Right lung (tissue), 5 donors: ENCODE results near the gene TBX4. TPM values are rescaled to one million over a fixed set of nuclear protein-coding genes. Genes with fewer than 3 reads are reported as not detected.
"Not testable (repeated sequence)": the region's sequence is repeated elsewhere in the genome, so short reads cannot be mapped to it uniquely, and the experiment has no call there.

Experiments used
- DNase-seq, 2 donors: peaks; one replicate each; pipeline ENCODE4 v3.0.0-alpha.2; 2013
- polyA plus RNA-seq, 5 donors: library from polyadenylated mRNA; unstranded; fragments of 120-200 nt; gene quantifications; one replicate each; pipeline versions ENCODE4 v1.2.1 to v1.2.3, GENCODE V29; 2013; ENCODE audit warnings: inconsistent platforms in 1 of 5, low replicate concordance in 1 of 5; ENCODE audit not compliant: insufficient read length in 5 of 5, insufficient read depth in 1 of 5

TBX4 gene
- polyA plus RNA-seq, 5 donors = 152 to 204 (median 165) TPM

DNA sequence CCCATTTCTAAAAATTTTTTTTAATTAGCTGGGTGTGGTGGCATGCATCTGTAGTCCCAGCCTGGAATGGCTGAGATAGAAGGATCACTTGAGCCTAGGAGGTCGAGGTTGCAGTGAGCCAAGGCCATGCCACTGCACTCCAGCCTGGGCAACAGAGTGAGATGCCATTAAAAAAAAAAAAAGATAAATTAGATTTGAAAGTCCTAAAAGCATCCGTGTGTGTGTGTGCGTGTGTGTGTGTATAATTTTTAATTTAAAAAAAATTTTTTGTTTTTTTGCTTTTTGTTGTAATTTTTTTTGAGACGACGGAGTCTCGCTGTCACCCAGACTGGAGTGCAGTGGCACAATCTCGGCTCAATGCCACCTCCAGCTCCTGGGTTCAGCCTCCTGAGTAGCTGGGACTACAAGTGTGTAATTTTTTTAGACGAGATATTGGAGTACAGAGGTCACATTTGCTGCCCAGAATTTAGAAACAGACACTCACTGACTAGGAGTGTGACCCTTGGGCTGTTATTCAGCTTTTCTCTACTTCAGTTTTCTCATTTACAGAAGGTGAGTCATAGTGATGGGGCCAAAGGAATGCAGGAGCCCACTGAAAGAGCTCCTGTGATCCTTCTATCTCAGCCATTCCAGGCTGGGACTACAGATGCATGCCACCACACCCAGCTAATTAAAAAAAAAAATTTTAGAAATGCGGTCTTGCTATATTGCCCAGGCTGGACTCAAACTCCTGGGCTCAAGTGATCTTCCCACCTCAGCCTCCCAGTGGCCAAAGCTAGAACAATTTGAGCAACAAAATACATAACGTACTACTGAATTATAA lies 25.5 kb upstream of the TBX4 start:
- DNase-seq = no peak

DNA sequence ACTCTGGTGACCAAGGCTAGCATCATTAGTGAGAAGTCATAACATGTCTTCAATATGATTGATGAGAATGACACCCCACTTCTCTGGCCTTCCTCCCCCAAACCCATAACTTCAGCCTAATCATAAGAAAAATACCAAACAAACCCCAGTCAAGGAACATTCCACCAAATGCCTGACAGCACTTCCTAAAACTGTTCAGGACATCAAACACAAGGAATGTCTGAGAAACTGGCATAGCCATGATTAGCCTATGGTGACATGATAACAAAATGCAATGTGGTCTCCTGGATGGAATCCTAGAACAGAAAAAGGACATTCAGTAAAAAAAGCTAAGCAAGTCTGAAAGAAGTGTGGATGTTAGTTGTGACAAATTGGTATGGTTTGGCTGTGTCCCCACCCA lies 24.7 kb upstream of the TBX4 start:
- DNase-seq = no peak

DNA sequence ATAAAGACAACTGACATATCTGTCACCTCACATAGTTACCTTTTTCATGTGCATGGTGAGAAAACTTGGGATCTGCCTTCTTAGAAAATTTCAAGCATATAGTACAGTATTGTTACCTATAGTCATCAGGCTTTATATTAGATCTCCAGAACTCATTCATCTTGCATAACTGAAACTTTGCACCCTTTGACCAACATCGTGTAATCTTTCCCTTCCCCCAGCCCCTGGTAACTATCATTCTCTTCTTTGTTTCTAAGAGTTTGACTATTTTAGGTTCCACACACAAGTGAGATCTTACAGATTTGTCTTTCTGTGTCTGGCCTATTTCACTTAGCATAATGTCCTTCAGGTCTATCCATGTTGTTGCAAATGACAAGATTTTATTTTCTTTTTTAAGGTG lies 22.9 kb upstream of the TBX4 start:
- DNase-seq = no peak

DNA sequence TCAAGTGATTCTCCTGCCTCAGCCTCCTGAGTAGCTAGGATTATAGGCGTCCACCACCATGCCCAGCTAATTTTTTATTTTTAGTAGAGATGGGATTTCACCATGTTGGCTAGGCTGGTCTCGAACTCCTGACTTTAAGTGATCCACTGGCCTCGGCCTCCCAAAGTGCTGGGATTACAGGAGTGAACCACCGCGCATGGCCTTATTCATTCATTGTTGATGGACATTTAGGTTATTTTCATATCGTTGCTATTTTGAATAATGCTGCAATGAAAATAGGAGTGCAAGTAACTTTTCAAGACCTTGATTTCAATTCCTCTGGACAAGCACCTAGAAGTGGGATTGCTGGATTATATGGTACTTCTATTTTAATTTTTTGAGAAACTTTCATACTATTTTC lies 22.4 kb upstream of the TBX4 start:
- not testable (repeated sequence) for DNase-seq

DNA sequence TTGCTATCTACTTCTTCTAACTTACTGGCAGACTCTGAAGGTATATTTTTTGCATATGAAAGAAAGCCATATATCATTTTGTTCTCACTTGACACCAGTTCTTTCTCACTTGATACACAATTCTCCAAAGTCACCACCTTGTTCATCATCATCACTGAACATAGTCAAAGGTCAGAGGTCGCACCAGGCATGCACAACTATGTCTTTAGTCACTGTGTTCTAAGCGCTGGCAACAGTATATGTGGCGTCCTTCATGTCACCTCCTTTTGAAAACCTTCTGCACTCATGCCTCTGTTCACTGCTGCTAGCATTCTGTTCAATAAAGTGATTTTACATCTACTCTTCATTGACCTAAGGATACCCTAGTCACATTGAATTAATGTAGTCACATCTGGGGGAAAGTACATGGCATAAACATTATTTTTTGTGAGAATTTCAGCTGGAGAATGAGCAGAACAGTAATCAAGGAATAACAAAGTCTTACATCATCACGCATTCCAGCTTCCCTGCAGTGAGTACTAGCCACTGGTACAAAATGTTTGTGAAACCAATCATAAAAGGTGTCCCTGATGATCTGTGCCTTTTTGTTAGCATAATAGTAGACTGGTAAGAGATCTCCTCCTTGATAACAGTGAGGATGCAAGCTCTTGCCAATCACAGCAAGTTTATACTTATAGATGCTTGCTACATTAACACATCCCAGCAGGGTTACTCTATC lies 20.5 kb upstream of the TBX4 start:
- DNase-seq = no peak

DNA sequence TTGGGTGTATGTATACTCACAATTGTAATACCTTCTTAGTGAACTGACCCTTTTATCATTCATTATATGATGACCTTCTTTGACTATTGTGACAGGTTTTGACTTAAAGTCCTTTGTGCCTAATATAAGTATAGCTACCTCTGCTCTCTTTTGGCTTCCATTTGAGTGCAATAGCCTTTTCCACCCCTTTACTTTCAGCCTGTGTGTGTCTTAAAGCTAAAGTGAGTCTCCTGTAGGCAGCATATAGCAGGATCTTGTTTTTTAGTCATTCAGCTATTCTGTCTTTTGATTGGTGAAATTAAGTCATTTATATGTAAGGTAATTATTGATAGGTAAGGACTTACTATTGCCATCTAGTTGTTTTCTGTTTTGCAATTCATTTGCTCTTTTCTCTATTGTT lies 15.9 kb upstream of the TBX4 start:
- DNase-seq = no peak

DNA sequence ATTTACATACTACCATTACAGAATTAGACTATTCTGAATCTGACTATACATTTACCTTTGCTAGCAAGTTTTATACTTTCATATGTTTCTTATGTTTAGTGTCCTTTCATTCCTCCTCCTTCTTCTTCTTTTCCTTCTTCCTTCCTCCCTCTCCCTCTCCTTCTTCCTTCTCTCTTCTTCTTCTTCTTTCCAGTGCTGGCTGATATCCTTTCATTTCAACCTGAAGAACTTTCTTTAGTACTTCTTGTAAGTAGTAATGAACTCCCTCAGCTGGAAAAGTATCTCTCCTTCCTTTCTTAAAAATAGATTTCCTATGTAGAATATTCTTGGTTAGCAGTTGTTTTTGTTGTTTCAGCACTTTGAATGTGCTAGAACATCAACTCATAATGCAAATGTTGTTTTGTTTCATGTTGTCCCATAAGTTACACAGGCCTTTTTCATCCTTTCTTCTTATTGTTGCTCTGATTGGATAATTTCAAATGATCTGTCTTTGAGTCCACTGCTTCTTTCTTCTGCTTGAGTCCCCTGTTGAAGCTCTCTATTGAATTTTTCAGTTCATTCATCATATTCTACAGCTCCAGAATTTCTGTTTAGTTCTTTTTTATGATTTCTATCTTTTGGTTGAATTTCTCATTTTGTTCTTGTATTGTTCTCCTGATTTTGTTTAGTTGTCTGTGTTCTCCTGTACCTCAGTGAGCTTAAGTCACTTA lies 15.1 kb upstream of the TBX4 start:
- DNase-seq = no peak

DNA sequence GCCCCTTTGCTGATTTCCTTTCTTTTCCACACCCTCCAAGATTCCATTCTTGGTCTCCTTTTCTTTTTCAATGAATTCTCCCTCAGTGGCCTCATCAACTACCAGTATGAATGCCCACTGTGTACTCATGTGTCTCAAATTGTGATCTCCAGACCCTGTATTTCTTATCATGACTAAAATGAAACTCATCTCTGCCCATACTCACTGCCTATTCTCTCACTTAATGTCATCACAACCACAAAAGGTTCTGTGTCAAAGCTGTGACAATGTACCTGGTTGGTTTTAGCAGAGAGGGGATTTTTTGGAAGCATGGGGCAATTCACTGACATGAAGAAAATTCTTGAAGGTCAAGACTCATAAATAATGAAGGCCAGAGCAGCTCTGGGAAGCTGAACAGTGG lies 11.5 kb upstream of the TBX4 start:
- DNase-seq = no peak

DNA sequence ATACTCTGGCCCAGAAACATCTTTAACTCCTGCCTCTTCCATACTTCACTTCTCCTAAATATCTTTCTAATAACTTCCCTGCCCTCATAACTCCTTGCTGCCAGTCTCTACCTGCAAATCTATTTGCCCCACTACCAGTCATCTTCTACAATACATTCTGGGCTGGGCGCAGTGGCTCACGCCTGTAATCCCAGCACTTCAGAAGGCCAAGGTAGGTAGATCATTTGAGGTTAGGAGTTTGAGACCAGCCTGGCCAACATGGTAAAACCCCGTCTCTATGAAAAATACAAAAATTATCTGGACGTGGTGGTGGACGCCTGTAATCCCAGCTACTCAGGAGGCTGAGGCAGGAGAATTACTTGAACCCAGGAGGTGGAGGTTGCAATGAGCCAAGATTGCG lies 10.7 kb upstream of the TBX4 start:
- not testable (repeated sequence) for DNase-seq

DNA sequence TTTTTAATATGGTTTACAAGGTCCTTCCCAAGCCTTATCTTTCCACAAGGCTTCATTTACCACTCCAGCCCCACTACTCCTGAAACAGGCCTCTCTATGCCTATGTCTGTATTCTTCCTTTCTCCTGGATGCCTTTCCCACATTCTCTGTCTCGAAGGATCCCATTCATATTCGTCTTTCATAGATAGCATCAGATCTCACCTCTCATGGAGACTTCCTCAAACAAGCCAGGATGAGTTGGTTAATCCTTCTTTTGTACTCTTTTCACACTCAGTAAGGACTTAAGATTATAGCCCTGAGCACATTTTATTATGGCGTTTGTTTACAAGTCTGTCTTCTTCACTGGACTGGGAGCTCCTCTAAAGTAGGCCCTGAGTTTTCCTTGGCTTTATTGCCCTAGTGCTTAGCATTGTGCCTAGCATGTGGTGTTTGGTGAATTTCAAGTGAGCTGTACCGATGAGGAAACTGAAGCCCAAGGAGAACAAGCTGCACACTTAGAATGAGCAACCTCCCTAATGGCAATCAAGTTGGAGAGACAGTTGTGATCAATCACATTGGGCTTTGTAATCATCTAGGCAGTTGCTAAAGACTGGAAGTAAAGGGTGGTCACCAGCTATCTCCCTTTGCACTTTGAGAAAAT lies 10.0 kb upstream of the TBX4 start:
- DNase-seq = no peak

DNA sequence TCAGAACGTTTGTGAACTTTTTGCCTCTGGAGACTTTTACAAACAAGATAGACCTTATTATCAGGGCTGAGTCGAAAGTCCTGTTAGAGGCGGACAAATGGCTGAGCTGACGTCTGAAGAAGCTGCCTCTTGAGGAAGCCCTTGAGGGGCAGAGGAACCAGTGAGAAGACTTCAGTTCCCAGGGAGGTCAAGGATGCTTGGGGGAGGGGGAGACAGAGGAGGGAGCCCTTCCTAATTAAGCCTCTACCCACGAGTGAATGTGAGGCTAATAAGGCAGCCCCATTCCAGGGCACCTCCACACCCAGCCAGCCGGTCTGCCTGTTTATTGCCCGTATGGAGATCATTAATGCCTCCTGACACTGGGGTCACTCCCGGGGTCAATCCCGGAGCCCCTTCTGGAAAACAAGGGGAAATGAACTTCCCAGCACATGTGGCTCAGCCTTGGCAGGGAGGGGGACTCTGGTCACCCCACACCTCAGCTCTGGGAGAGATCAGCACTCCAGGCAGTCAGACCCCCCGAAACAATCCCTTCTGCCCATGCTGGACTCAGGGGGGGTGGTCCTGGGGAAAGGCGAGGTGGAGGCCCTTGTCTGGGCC lies 9.2 kb upstream of the TBX4 start:
- DNase-seq = no peak

DNA sequence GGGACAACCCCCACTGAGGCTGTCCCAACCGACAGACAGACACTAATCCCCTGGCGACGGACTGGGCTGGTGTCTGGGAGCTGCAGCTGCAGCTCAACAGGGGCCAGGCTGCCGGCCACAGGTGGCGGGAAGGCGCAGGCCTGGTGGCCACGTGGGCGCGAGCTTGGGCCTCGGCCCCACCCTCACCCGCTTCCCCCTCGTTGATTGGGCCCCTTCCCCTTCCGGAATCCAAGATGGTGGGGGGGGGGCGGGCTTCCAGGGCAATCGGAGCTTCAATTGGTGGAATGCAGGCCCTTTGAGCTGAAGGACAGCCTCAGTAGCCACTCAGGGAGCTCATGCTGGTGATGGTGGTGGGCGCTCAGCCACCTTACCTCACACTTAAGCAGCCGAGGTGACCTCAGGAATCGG lies 8.7 kb upstream of the TBX4 start:
- no peak for DNase-seq

DNA sequence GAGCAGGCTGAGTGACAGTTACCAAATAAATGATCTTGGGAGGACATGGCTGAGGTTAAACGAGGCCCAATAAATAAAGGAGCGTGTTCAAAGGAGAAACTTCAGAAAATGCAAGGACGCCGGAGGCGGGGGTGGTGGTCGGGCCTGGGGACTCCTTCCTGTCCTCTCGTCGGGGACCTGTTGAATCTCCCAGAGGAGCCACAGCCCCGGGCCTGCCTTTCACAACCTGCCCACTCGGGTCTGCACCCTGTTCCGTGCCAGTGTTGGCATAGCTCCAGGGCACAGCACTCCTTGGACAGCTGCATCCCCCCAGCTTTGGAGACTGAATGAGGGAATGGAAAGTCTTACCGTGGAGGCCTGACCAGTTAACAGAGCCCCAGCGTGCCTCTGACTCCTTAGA lies 8.1 kb upstream of the TBX4 start:
- DNase-seq = no peak

DNA sequence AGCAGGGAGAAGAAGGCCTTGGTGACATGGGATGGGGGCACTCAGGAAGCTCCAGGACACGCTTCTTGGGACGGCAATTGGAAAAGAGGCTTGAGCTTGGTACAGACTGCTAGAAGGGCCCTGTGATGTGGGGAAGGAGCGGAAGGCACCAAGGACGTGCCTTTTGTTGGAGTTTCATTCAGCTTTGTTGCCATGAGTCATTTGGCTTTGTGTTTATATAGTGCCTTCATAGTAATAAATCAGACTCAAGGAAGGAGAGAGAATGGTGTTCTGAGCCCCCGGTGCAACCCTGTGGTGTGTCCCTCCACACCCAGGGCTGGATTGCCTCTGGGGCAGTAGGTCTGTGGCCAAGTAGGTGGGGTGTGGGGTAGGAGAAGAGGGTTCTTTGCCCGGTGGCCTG lies 7.4 kb upstream of the TBX4 start:
- no peak for DNase-seq

DNA sequence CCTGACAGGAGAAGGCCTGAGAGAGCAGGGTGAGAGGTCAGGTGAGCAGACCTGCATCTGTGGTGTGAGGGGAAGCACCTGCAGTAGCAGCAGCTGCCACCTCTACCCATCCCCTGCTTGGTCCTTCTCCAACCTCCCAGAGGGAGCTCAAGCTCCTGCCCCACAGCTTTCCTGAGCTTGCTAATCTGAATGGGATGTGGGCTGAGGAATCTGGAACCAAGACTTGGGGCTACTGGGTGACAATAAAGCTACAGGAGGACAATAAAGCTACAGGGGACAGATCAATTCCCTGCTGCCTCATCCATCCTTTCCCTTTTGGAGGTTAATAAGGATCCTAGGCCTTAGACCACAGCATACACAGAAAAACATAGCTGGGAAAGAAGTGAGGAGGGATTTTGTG lies 4.9 kb upstream of the TBX4 start:
- no peak for DNase-seq

DNA sequence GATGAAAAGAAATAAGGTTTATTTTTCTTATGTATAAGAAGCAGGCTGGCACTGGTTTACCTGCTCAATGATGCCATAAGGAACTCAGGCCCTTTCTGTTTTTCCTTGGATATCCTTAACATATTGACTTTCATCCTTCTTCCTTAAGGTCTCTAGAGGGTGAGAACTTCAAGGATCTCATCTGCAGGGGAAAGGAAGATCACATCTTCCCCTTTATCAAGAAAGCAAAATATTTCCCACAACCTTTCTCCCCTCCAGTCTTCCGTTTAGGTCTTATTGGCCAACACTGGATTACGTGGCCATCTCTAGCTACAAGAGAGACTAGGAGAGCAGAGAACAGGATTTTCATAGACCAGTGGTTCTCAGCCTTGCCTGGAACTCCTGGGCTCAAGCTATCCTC lies 4.2 kb upstream of the TBX4 start:
- no peak for DNase-seq

DNA sequence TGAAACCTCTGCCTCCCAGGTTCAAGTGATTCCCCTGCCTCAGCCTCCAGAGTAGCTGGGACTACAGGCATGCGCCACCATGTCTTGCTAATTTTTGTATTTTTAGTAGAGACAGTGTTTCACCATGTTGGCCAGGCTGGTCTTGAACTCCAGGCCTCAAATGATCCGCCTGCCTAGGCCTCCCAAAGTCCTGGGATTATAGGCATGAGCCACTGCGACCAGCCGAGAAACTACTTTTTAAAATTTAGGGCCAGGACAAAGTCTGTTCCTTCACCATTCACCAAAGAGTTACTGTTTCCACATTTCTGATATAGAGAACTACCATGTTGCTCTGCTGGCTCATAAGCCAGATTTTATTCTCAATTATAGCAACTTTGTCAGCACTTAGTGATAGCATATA lies 3.1 kb upstream of the TBX4 start:
- not testable (repeated sequence) for DNase-seq

DNA sequence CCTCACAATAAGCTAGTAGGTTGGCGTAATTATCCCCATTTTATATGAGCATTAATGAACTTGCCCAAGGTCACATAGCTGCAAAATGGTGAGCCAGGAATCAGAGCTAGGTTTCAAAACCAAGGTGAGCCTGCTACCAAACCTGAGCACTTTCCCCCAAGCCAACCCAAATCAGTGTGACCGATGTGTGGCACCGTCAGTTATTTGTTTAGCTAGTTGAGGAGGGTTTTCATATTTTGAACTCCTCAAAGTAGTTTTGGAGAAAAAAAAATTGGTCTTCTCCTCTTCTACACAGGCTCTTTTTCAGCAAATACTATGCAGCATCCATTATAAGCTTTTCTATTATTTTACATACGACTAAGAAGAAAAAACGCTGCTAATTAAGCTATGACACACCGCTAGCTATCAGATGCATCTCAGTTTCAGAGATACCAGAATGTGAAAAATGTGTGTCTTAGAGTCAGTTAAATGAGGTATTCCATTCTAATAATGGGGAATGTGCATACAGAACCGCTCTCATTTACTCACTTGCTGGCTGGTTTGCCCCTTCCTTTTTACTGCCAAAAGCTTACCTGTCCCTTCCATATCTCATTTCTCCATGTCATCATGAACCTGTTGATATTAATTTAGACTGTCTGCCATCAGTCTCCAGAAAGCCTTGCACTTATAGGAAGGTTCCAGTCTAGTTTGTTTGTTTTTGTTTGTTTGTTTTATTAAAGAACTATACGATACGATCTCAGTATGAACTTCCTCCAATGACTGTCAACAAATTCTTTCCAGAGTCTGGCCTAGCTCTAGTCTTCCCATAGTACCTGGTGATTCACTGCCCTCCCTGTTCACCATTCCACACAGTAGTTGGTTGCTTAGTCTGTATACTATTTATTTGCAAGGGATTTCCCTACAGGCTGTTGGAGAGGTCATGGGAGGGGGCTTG lies 2.2 kb upstream of the TBX4 start:
- no peak for DNase-seq

DNA sequence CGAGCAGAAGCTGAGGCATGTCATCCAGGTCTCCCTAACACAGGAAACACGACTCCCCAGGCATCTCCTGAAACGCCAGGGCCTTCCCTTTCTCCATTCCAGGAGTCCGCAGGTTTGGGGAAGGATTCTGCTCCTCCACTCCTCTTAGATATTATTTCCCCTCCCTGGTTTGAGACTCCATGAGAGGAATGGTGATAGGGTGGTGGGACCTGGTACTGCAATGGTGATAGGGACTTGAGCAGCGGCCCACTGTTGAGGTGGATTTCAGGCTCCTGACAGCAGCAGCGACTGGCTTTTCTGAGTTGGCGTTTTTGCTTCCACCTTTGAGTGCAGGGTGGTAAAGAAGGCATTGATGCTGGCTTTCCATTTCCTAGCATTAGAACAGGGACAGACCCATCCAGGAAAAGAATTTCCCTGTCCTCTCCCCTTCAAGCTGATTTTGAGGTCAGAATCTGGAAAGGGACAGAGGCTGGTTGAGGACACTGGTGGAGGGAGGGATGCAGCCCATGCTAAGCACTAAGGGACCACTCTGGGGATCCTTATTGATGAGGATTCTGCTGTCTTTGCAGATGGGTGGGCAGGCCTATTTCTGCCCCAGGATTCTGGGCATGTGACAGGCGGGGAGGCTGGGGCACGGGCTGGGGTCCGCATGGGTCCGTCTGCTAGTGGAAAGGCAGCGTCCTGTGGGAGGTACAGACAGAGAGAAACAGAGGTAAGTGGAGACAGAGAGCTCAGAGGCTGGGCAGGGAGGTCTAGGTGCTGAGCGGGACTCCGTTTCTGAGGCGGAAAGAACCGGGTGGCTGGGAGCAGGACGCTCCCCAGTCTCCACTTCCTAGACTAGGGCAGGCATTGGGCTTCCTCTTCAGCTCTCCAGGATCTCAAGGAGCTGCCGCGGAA lies 1.3 kb upstream of the TBX4 start:
- DNase-seq = no peak
